Panc1 (cell line): ENCODE measurements around the gene LLGL1. TPM values are rescaled to one million over a fixed set of nuclear protein-coding genes. Genes with fewer than 3 reads are reported as not detected.
A peak's percentile ranks its signal among the peaks of the same experiment; 100 is the strongest.

Experiments
- ATAC-seq: fragments of 200-7000 bp; cut with Tn5 transposase; 2 replicates; pipeline ENCODE4 v1.9.1; 2020; ENCODE audit warnings: mild to moderate bottlenecking, moderate library complexity
- BruUV-seq: library from RNA; stranded (reverse); fragments of 400-500 nt; replicated peaks from 2 replicates; lab custom pipeline; 2021; lab: Mats Ljungman, UMichigan
- CTCF ChIA-PET: fragments of 300-600 bp; sonication (Branson Sonifier 250); formaldehyde crosslinking; loops from one replicate; lab custom pipeline; 2022; ENCODE audit warnings: antibody characterized with exemption; lab: Charles Lee
- POLR2A ChIA-PET: fragments of 300-600 bp; sonication (Branson Sonifier 250); formaldehyde crosslinking; loops from one replicate; lab custom pipeline; 2022; ENCODE audit warnings: antibody characterized with exemption; lab: Charles Lee
- DNase-seq: peaks from one replicate; pipeline ENCODE4 v3.0.0-alpha.2; 2010; ENCODE audit warnings: low read depth, low spot score
- H3K27ac ChIP-seq: 2 replicates; pipeline ENCODE4 v1.5.1; 2011; ENCODE audit warnings: mild to moderate bottlenecking, low read length, inconsistent platforms
- H3K27me3 ChIP-seq: fragments of 200-500 bp; sonication (Bioruptor generic); 2 replicates; pipeline ENCODE4 v1.6.0; 2014; ENCODE audit warnings: low read length, inconsistent platforms; ENCODE audit not compliant: control insufficient read depth, insufficient read depth
- H3K36me3 ChIP-seq: fragments of 200-500 bp; sonication (Bioruptor generic); 2 replicates; pipeline ENCODE4 v1.5.1; 2014; ENCODE audit warnings: inconsistent platforms, mild to moderate bottlenecking, low read length, moderate library complexity; ENCODE audit not compliant: control insufficient read depth, insufficient read depth
- H3K4me1 ChIP-seq: 2 replicates; pipeline ENCODE4 v1.5.1; 2011; ENCODE audit warnings: inconsistent platforms, mild to moderate bottlenecking, low read length, moderate library complexity; ENCODE audit not compliant: control insufficient read depth, insufficient read depth
- H3K4me3 ChIP-seq, 2 experiments: 2 replicates each; pipeline ENCODE4 v1.5.1; 2011 to 2012; ENCODE audit warnings: low read depth in 2 of 2, low read length in 2 of 2, mild to moderate bottlenecking in 2 of 2, inconsistent platforms in 1 of 2, moderate library complexity in 1 of 2
- H3K9me3 ChIP-seq: fragments of 200-500 bp; sonication (Bioruptor generic); 2 replicates; pipeline ENCODE4 v1.5.1; 2014; ENCODE audit warnings: low read depth, mild to moderate bottlenecking, inconsistent platforms, low read length, moderate library complexity; ENCODE audit not compliant: control insufficient read depth, insufficient read depth
- CTCF ChIP-seq: fragments of 450-650 bp; IDR thresholded peaks from 2 replicates; pipeline ENCODE4 v1.5.1; 2017; ENCODE audit warnings: mild to moderate bottlenecking
- POLR2AphosphoS5 ChIP-seq: IDR thresholded peaks from 2 replicates; pipeline ENCODE4 v1.6.1; 2012; ENCODE audit warnings: mild to moderate bottlenecking, low read depth, low read length, moderate library complexity
- SIN3A ChIP-seq: IDR thresholded peaks from 2 replicates; pipeline ENCODE4 v1.6.1; 2012; ENCODE audit warnings: low read depth, mild to moderate bottlenecking, low read length, moderate library complexity, borderline replicate concordance; ENCODE audit not compliant: insufficient read depth
- TCF7L2 ChIP-seq: IDR thresholded peaks from 2 replicates; pipeline ENCODE4 v1.6.1; 2011; ENCODE audit warnings: mild to moderate bottlenecking, low read depth, low read length, inconsistent platforms
- in situ Hi-C: cut with HindIII; loops from 2 replicates; pipeline ENCODE4 v1.10.0; 2016; ENCODE audit warnings: low sequenced_read_pairs, low pct_unique_long_range_greater_than_20kb
- intact Hi-C: fragments of 100-400 bp; cut with micrococcal nuclease; formaldehyde crosslinking; loops from one replicate; pipeline ENCODE4 v1.10.0; 2022; ENCODE audit not compliant: unreplicated experiment
- total RNA-seq: library from RNA; stranded (reverse); gene quantifications from one replicate; pipeline ENCODE4 v1.2.1, GENCODE V29; 2021; ENCODE audit not compliant: unreplicated experiment
- TF ChIP-seq, protein P1 (sequence below), 2 experiments: IDR thresholded peaks; 2 replicates each; pipeline ENCODE4 v1.6.1; 2011 to 2012; ENCODE audit warnings: low read depth in 2 of 2, control low read depth in 1 of 2, low read length in 1 of 2, mild to moderate bottlenecking in 1 of 2, moderate library complexity in 1 of 2; ENCODE audit not compliant: insufficient read depth in 1 of 2

Gene LLGL1
- total RNA-seq, 1 experiment from 2014 or later: 18.4 TPM

- CTCF ChIA-PET: no interaction called here
- Histone ChIP-seq H3K27ac (no peak overlapping the region), H3K9me3 (no peaks in the 10 kb centered on the region), H3K36me3 (no peaks in the 10 kb centered on the region), H3K27me3 (no peaks in the 10 kb centered on the region), H3K4me3 (no peak overlapping the region), H3K4me1 (peaks cover 2% of the 10 kb centered on the region; the same call in 1 of the 2 replicates)
- in situ Hi-C loops: no loop called here
- ATAC-seq (no peak), DNase-seq (no peak)
- intact Hi-C loops: no loop called here
- POLR2A ChIA-PET: no interaction called here
- TSS peak; percentile 74 for BruUV-seq
- TF ChIP-seq, protein P1, sequence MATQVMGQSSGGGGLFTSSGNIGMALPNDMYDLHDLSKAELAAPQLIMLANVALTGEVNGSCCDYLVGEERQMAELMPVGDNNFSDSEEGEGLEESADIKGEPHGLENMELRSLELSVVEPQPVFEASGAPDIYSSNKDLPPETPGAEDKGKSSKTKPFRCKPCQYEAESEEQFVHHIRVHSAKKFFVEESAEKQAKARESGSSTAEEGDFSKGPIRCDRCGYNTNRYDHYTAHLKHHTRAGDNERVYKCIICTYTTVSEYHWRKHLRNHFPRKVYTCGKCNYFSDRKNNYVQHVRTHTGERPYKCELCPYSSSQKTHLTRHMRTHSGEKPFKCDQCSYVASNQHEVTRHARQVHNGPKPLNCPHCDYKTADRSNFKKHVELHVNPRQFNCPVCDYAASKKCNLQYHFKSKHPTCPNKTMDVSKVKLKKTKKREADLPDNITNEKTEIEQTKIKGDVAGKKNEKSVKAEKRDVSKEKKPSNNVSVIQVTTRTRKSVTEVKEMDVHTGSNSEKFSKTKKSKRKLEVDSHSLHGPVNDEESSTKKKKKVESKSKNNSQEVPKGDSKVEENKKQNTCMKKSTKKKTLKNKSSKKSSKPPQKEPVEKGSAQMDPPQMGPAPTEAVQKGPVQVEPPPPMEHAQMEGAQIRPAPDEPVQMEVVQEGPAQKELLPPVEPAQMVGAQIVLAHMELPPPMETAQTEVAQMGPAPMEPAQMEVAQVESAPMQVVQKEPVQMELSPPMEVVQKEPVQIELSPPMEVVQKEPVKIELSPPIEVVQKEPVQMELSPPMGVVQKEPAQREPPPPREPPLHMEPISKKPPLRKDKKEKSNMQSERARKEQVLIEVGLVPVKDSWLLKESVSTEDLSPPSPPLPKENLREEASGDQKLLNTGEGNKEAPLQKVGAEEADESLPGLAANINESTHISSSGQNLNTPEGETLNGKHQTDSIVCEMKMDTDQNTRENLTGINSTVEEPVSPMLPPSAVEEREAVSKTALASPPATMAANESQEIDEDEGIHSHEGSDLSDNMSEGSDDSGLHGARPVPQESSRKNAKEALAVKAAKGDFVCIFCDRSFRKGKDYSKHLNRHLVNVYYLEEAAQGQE (IDR thresholded peaks at IDR 0.05; ENCODE audit: insufficient read depth in 1 of 2, low read depth in 2 of 2, low read length in 1 of 2): no peak
- TF ChIP-seq CTCF (no peak), POLR2AphosphoS5 (no peak), SIN3A (no peak), TCF7L2 (no peak)
Measured at GRCh38 chr17:18228176-18228682, 2.8 kb downstream of the LLGL1 start.

GRCh38 chr17:18229254-18229653 lies 3.8 kb downstream of the LLGL1 start:
- no peak overlapping the region for H3K27ac ChIP-seq
- BruUV-seq: no TSS peak
- peaks cover 2% of the 10 kb centered on the region; the same call in 1 of the 2 replicates for H3K4me1 ChIP-seq
- H3K4me3 ChIP-seq: no peak overlapping the region
- no peaks in the 10 kb centered on the region for H3K27me3 ChIP-seq
- ChIA-PET CTCF (no interaction called here), POLR2A (interaction anchor here (0.6 kb wide), 1 partner anchor 64 kb away, joined by 3 read pairs; no protein-coding TSS in a partner anchor)
- H3K9me3 ChIP-seq: no peaks in the 10 kb centered on the region
- H3K36me3 ChIP-seq: no peaks in the 10 kb centered on the region
- ATAC-seq (no peak), DNase-seq (no peak)
- TF ChIP-seq CTCF (no peak), TCF7L2 (no peak)
- intact Hi-C loops (no loop called here), in situ Hi-C loops (no loop called here)
